22Rv1 (cell line): Measurements from ENCODE around the gene PTPRG.

Experiments
- ZFX ChIP-seq: fragments of 450-650 bp; IDR thresholded peaks from 2 replicates; pipeline ENCODE4 v1.6.1; 2017; ENCODE audit warnings: antibody characterized with exemption, borderline replicate concordance
- TF ChIP-seq, protein P1 (sequence below): fragments of 450-650 bp; IDR thresholded peaks from 2 replicates; pipeline ENCODE4 v1.5.1; 2017; ENCODE audit warnings: mild to moderate bottlenecking

GRCh38 chr3:62065985-62066693 lies 504.8 kb downstream of the PTPRG start:
- TF ChIP-seq, protein P1, sequence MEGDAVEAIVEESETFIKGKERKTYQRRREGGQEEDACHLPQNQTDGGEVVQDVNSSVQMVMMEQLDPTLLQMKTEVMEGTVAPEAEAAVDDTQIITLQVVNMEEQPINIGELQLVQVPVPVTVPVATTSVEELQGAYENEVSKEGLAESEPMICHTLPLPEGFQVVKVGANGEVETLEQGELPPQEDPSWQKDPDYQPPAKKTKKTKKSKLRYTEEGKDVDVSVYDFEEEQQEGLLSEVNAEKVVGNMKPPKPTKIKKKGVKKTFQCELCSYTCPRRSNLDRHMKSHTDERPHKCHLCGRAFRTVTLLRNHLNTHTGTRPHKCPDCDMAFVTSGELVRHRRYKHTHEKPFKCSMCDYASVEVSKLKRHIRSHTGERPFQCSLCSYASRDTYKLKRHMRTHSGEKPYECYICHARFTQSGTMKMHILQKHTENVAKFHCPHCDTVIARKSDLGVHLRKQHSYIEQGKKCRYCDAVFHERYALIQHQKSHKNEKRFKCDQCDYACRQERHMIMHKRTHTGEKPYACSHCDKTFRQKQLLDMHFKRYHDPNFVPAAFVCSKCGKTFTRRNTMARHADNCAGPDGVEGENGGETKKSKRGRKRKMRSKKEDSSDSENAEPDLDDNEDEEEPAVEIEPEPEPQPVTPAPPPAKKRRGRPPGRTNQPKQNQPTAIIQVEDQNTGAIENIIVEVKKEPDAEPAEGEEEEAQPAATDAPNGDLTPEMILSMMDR, result no peak
- no peak for TF ChIP-seq ZFX
